GM19351 (cell line): ENCODE data around the gene PPP1R14D.
A peak's percentile ranks its signal among the peaks of the same experiment; 100 is the strongest.

ENCODE experiments used
- ATAC-seq: cut with Tn5 transposase; IDR thresholded peaks from one replicate; pipeline ENCODE4 v1.9.1; 2021; ENCODE audit warnings: mild to moderate bottlenecking, moderate library complexity; ENCODE audit not compliant: unreplicated experiment

PPP1R14D gene

DNA sequence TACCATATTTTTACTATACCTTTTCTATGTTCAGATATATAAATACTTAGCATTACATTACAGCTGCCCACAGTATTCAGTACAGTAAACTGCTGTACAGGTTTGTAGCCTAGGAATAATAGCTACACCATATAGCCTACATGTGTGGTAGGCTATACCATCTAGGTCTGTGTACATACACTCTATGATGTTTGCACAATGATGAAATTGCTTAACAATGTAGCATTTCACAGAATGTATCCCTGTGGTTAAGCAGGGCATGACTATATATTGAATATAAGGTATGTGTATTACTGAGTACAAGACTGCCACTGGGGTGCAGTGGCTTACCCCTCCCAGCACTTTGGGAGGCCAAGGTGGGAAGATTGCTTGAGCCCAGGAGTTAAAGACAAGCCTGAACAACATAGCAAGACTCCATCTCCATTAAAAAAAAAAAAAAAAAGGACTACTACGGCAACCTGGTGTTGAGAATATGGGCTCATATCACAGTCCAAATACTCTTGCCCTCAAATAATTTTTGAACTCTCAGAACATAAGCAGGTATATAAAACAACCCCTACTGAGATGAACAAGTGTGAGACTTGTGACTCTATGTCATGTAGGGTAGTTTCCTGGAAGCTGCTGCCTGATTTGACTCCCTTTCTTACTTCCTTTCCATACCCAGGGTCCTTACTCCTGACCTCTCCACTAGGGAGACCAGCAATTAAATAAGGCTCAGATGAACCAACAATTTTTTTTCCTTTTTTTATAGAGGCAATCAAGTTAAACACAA lies 4.8 kb downstream of the PPP1R14D start:
- ATAC-seq: no peak

DNA sequence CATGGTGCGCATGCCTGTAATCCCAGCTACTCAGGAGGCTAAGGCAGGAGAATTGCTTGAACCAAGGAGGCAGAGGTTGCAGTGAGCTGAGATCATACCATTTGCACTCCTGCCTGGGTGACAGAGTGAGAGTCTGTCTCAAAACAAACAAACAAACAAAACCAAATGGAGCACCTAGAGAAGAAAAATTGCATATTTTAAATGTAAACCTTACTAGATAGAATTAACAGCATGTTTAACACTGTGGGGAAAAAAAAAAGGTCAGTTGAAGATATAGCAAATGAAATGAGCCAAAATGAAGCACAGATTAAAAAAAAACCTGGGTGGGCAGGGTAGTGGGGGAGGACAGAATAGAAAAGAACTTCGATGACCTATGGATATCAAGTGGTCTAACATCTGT lies 7.3 kb downstream of the PPP1R14D start:
- no peak for ATAC-seq

DNA sequence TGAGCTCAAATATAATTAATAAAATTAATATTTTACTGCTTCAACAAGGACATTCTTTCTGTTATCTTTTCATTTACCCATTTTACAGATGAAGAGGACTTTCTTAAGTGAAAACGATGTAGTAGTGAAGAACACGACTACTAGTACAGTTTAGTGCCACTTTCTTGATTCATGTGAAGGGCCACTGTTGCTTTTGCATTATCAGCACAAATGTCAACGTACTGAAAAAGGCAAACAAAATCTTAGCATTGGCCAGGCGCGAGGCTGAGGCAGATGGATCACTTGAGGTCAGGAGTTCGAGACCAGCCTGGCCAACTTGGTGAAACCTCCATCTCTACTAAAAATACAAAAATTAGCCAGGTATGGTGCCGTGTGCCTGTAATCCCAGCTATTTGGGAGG lies 9.5 kb downstream of the PPP1R14D start:
- no peak for ATAC-seq

DNA sequence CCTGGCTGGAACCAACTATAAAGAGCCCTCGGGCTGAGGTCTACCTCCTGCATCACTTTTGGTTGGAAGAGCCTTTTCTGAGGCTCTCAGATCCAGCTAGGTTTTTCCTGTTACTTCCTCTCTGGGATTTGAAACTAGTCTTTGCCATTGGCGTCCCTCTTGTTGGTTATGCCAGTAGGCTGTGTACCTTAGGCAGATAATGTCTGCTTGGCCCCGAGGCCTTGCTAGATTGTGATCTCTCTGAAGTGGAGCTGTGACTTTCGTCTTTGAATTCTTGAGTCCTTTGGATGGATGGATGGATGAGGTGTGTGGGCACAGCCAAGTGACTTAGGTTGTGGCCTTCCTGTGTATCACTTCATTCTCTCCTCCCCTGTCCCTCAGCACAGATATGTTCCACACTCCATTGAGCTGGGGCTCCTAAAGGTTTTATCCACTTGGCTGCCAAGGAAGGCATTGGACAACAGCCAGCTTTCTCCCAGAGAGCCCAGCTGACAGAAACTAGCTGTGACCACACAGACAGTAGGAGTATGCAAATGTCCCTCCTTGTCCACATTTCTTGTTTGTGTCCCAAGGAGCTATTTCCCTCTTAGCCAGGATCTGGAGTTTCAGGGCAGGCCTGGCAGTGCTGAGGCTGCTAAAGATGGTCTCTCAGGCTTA lies 13.3 kb downstream of the PPP1R14D start:
- no peak for ATAC-seq

DNA sequence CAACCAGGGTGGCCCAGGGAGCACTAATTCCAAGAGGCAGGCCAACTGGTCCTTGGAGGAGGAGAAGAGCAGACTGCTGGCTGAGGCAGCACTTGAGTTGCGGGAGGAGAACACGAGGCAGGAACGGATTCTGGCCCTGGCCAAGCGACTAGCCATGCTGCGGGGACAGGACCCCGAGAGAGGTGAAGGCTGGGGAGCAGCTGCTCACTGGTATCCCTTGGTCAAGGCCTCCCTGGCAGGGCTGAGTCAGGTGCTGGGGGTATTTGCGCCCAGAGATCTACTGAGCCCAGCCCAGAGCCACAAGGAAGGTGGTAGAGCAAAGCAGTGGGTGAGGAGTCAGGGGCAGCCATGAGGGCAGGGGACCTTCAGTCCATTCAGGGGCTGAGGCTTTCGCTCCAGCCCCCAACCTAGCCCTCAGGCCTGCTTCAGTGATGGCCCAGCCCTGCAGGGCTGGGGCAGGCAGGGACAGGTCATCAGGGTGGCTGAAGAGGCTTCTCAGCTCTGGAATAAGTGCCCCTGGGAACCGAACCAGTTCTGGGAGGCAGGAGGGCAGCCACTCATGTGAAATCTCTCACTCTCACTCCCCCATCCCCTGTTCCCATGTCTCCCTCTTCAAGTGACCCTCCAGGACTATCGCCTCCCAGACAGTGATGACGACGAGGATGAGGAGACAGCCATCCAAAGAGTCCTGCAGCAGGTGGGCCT lies 15.6 kb downstream of the PPP1R14D start:
- no peak for ATAC-seq

DNA sequence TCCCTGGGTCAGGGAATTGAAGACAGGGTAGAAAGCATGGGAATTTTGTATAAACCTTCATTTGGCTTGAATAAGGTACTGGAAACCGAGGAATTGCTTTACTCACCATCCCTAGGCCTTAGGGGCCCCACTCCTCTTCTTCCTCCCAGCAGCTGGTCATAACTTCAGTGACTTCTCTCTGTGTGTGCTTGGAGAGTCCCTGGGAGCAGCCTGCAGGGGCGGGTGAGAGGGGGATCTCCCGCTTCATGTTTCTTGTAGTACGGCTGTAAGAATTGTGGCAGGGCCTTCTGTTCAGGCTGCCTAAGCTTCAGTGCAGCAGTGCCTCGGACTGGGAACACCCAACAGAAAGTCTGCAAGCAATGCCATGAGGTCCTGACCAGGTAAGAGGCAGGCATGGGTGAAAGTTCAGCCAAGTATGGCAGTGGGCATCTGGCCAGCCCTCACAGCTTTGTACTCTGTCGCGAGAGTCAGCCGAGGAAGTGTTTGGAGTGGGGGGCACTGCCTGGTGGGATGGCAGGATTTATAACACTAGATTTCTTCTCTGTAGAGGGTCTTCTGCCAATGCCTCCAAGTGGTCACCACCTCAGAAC lies 19.6 kb downstream of the PPP1R14D start:
- no peak for ATAC-seq

DNA sequence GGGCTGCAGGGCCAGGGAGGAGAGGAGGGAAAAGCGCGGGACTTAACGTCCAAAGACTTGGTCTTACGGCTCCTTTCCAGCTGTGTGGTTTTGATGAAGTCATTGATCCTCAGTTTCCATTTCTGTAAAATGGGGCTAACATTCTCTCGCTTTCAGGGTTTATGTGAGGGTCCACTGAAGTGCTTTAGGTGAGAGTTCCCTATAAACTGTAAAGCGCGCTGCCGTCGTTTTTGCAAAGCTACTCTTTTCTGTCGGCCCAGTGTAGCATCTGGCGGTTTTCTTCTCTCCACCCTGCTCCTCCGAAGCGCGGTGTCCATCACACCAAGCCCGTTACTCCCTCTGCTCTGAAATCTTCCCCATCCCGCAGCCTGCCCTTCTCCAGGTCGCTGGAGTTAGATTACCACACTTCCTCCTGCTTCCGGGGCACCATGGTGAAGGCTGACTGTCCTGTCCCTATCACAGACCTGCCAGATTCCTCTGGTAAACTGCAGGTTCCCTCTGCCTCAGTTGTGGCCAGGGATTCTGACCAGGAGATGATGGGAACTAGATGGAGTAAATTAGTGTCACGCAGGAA lies 20.5 kb downstream of the PPP1R14D start:
- ATAC-seq: no peak

DNA sequence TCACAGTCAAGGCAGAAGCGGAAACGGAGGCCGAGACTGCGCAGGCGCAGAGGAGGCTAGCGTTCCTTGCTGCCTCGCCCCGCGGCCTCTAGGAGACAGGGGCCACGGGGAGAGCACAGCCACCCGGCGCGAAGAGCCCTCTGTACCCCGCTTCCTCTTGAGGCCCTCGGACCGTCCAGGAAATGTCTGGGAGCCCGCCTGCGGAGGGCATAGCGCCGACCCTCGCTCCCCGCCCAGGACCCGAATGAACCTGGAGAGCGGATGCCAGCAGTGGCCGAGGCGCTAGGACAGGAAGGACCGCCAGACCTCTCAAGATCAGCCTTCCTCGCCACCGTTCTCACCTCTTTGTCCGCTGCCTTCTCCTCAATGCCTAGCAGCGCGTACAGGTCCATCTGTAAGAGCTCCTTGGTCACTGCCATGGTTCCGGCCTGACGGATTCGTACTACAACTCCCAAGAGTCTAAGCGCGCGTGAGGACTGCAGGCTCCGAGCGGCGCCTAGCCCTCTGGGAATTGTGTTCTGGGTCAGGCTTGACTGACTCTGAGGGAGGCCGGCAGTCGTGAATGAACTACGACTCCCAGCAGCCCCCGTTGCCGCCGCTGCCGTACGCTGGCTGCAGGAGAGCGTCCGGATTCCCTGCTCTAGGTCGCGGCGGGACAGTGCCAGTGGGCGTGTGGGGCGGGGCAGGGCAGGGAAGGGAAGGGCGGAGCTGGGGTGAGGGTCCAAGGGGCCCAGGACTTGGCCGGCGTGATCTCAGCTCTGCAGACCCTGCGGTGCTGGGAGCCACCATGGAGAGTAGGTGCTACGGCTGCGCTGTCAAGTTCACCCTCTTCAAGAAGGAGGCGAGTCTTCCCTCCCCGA lies 21.2 kb downstream of the PPP1R14D start, which contains the start of the genes DNAJC17 and ZFYVE19:
DNAJC17 (minus strand) TSS at position 446 of the 860 bp plus-strand sequence; CDS start at position 419, 27 bp downstream.
ZFYVE19 (plus strand) TSS at position 62 of the 860 bp plus-strand sequence; CDS start at position 563, 501 bp downstream.
- peak; percentile 92 for ATAC-seq

DNA sequence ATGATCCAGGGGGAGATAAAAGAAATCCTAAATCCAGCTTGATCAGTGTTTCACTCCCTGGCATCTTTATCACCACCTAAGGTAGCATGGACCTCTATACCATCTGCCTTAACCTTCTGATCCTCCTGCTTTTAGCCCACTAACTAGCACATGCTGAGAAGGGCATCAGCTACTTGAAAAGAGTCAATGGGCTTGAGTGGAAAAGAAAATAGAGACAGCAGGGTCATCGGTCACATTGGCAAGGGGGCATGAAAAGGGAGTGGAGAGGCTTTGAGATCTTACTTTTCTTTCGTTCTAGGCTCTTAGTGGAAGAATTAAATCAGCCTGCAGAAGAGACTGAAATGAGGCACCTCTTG lies 21.9 kb downstream of the PPP1R14D start:
- no peak for ATAC-seq

DNA sequence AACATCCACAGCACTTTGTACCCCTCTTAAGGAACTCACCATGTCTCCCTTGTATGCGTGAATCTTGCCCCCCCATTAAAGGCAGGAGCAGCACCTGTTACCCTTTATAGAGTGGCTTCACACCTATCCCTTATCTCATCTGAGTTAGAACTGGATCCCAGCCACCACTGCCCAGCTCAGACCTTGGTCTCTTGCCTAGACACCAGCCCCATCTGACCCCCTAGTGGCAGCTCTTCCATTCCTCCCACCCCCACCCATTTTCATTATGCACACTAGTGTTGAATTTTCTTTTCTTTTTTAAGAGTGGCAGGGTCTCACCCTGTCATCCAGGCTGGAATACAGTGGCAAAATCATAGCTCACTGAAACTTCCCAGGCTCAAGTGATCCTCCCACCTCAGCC lies 24.8 kb downstream of the PPP1R14D start:
- ATAC-seq: no peak

DNA sequence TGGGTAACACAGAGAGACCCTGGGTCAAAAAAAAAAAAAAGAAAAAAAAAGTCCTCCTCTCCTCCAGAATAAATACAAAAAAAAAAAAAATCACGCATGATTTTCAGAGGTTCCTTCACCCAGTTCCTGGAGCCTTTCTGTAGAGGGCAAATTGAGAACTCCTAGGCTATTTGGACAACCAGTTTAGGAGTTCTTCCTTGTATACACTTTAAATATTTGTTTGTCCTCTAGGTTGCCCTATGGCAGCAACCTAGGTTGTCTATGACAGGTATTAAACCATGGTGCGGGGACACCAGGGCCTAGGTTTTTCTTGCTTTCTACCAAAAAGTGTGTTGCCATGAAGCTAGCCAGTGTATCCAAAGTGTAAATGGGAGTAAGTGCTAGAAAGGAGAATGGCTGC lies 25.4 kb downstream of the PPP1R14D start:
- no peak for ATAC-seq

DNA sequence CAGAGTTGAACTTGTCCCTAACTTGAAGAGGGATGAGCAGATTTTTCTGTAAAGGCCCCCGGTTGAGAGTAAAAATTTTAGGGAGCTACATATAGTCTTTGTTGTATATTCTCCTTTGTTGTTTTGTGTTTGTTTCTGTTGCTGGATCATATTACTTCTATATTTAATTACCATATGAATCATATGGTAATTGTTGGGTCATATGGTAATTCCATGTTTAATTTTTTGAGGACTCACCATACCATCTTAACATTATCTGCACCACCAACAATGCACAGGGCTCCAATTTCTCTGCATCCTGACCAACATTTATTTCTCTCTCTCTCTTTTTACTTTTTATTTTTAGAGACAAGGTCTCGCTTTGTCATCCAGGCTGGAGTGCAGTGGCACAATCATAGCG lies 29.0 kb downstream of the PPP1R14D start:
- ATAC-seq: no peak

DNA sequence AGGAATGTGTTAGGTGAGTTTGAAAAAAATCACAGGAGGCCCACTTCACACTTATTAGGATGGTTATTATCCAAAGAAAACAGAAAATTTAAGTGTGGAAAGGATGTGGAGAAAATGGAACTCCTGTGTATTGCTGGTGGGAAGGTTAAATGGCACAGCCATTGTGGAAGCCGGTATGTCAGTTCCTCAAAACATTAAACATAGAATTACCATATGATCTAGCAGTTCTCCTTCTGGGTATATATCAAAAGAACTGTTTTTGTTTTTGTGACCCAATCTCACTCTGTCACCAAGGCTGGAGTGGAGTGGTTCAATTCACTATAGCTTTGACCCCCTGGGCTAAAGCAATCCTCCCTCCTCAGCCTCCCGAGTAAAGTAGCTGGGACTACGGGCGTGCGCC lies 32.0 kb downstream of the PPP1R14D start:
- ATAC-seq: no peak

DNA sequence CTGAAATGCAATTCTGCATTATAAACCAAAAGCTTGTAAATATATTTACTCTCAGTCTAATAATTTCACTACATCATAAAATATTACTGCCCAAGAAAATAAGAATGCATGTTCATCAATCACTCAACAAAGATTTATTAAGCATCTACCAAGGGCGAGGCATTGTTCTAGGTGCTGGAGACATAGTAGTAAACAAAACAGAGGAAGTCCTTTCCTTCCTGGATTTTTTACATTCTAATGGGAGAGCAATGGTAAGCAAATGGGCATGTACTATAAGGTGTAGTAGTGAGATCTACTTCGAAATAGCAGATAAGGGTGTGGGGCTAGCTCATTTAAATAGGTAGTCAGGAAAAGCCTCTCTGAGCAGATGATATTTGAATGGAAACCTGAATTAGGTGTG lies 32.5 kb downstream of the PPP1R14D start:
- ATAC-seq: no peak

DNA sequence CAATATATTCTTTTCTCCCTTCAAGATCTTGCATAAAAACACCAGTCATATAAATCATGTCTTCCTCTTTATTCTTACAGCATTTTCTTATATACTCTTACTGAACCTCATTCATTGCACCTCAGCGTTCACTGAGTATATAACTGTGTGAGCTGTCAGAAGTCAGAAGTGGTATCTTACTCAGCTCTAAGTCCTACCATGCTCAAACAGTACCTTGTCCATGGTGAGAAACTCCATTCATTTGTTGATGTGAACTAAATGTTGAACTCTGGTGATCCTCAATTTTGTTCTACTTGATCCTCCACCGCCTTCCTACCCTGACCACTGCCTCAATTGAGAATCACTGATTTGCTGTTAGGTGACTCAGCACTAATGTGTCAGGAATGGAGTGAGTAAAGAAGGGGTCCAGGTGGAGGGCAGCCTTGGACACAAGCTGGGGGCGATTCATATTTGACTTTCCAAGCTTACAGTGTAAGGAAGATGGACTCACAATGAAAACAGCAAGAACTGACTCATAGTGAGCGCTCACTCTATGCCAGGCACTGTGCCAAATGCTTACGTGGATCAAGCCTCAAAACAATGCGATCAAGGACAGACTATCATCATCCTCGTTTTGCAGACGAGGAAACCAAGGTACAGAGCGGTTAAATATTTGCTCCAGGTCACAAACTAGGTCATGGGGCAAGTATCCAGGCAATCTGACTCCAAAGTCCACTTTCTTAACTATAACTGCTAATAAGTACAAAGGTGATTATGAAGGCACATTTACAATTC lies 35.1 kb downstream of the PPP1R14D start:
- ATAC-seq: no peak

DNA sequence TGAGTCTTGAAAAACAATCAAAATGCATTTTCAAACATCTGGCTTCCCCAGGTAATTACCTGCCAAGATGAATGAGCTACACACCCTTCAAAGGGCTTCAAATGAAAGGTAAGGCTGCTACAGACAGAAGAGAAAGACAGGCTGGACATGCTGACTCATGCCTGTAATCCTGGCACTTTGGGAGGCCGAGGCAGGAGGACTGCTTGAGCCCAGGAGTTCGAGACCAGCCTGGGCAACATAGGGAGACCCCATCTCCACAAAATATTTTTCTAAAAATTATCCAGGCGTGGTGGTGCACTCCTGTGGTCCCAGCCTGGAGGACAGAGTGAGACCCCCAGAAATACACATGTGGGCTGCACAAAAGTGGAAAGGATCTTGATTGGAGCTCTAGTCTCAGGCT lies 36.1 kb downstream of the PPP1R14D start:
- no peak for ATAC-seq

DNA sequence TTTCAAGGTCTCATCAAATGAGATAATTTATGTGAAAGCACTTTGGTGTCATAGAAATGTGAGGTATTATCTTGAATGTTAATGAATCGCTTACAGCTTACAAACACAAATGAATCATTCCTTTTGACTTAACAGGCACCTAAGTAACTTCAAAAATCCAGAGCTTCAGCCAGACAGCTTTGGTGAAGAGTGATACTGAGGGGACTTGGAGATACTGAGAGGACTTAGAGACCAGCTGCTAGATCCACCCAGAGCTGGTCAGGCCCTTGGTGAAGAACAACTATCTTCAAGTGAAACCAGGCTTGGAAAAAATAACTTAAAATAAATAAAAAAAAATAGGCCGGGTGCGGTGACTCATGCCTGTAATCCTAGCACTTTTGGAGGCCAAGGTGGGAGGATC lies 37.8 kb downstream of the PPP1R14D start:
- no peak for ATAC-seq

DNA sequence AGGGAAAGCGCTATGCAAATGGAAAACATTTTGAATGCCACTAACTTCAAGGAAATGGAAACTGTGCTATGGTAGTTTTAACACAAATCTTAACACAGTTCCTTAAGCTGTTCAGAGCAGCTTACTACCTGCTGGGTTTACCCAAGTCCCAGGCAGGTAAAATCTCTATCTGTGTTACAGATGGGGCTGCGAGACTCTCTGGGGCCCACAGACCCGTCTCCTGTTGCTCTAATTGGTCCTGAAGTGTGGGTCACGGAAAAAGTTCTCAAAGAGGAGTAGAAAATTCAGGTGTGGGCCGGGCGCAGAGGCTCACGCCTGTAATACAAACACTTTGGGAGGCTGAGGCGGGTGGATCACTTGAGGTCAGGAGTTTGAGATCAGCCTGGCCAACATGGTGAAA lies 38.5 kb downstream of the PPP1R14D start:
- ATAC-seq: no peak

DNA sequence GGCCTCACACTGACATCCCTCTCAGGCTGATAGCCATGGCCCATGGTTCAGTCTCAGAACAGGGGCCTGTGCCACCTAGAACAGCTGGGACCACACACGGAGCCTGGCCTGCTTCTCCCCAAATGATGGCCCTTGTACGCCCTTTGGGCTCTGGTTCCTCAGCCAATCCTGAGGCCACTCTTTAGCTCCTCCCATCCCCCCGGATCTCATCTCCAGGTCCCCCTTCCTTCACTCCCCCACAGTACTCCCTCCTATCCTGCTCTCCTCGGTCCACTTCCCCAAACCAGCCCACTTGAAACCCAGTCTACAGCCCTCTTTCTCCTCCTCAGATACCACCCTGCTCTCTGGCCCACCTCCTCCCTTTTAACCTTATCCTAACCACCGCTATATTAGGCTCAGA lies 39.4 kb downstream of the PPP1R14D start:
- ATAC-seq: no peak
